ENCODE results near the gene TGFB1. TPM values are rescaled to one million over a fixed set of nuclear protein-coding genes. Genes with fewer than 3 reads are reported as not detected.
A peak's percentile ranks its signal among the peaks of the same experiment; 100 is the strongest.

Gene TGFB1
- total and polyA plus RNA-seq, 2 of the 13 experiments (the other 11 are each of a cell fraction or from before 2014, with no cell fraction given) = 4.1 to 5.4 TPM

DNA sequence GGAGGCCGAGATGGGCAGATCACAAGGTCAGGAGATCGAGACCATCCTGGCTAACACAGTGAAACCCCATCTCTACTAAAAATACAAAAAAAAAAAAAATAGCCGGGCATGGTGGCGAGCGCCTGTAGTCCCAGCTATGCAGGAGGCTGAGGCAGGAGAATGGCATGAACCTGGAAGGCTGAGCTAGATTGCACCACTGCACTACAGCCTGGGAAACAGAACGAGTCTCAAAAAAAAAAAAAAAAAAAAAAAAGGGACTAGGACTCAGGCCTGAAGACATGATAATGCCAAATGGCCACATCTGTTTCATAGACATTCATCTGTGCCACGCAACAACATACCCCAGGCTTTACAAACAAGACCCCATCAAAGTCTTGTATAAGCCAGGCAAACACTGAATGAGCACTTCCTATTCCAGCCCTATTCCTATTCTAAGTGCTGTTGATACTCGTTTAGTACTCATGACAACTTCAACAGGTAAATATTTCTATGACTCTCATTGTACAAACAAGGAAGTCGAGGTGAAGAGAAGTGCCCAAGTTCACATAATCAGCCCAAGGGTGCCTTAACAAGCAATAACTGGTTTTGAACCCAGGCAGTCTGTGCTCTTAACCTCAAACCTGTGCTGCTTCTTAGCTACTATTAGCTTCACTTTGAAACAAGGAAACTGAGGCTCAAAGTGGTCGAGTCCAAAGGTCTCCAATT lies 8.6 kb upstream of the TGFB1 start:
- in situ Hi-C loops (cut with HindIII; ENCODE audit: extremely low pct_ligation_motif_present, low pct_unique_long_range_greater_than_20kb) (no loop called here), intact Hi-C loops (cut with micrococcal nuclease; ENCODE audit: unreplicated experiment) (no loop called here)
- no peak overlapping the region for H3K4me3 ChIP-seq (replicated peaks in 1 of 3; ENCODE audit: insufficient read depth in 1 of 3, low read depth in 2 of 3, low read length in 3 of 3)
- no peaks in the 10 kb centered on the region for H3K9me3 ChIP-seq (ENCODE audit: low read length)
- no peak overlapping the region for H3K27ac ChIP-seq (ENCODE audit: extremely low read length, insufficient read depth, low read length)
- ChIA-PET POLR2A (interaction anchor here (1.0 to 2.9 kb wide), 2 partner anchors 9 to 136 kb away, joined by 3 to 41 read pairs; partner anchors contain the start of gene TGFB1), CTCF (ENCODE audit: low intra/inter-chr PET ratio, low total read pairs) (no interaction called here)
- ATAC-seq = no peak
- no peak overlapping the region for H2AFZ ChIP-seq (ENCODE audit: low read length)
- no peaks in the 10 kb centered on the region for H4K20me1 ChIP-seq (ENCODE audit: insufficient read depth, low read length)
- TF ChIP-seq RFX1 (IDR thresholded peaks at IDR 0.05) (peak; percentile 43; the same call in 1 of the 2 replicates), ZNF354B (CRISPR knock-in tag; IDR thresholded peaks at IDR 0.05) (no peak)
- H3K9ac ChIP-seq (ENCODE audit: insufficient read depth, low read depth, low read length) = no peak overlapping the region
- H3K36me3 ChIP-seq (replicated peaks in 1 of 2; ENCODE audit: control insufficient read depth in 1 of 2, insufficient read depth in 2 of 2, low read length in 2 of 2) = no peaks in the 10 kb centered on the region
- no peak for DNase-seq (ENCODE audit: low spot score)
- H3K79me2 ChIP-seq (ENCODE audit: insufficient read depth, low read length) = peaks cover 18% of the 10 kb centered on the region
- BruUV-seq (replicated peaks) = no TSS peak
- 74% methylated on average over 10 of the region's 10 CpGs for WGBS (ENCODE audit: low lambda C conversion rate)
- no peak for FAIRE-seq
- H3K4me2 ChIP-seq (ENCODE audit: low read depth, low read length) = no peak overlapping the region
- H3K27me3 ChIP-seq (ENCODE audit: control insufficient read depth in 1 of 2, insufficient read depth in 2 of 2, low read length in 2 of 2) = no peaks in the 10 kb centered on the region; a peak in 3 of 5 replicates
- peaks cover 41% of the 10 kb centered on the region for H3K4me1 ChIP-seq (ENCODE audit: insufficient read depth, low read length)

GRCh38 chr19:41359741-41360140 lies 6.0 kb upstream of the TGFB1 start:
- Histone ChIP-seq H4K20me1 (ENCODE audit: insufficient read depth, low read length) (no peaks in the 10 kb centered on the region), H3K36me3 (replicated peaks in 1 of 2; ENCODE audit: control insufficient read depth in 1 of 2, insufficient read depth in 2 of 2, low read length in 2 of 2) (no peaks in the 10 kb centered on the region), H3K4me3 (replicated peaks in 1 of 3; ENCODE audit: insufficient read depth in 1 of 3, low read depth in 2 of 3, low read length in 3 of 3) (no peak overlapping the region), H3K27ac (ENCODE audit: extremely low read length, insufficient read depth, low read length) (no peak overlapping the region), H3K9ac (ENCODE audit: insufficient read depth, low read depth, low read length) (no peak overlapping the region), H3K4me2 (ENCODE audit: low read depth, low read length) (no peak overlapping the region), H2AFZ (ENCODE audit: low read length) (no peak overlapping the region), H3K27me3 (ENCODE audit: control insufficient read depth in 1 of 2, insufficient read depth in 2 of 2, low read length in 2 of 2) (no peaks in the 10 kb centered on the region; a peak in 3 of 5 replicates), H3K9me3 (ENCODE audit: low read length) (no peaks in the 10 kb centered on the region), H3K79me2 (ENCODE audit: insufficient read depth, low read length) (peaks cover 5% of the 10 kb centered on the region), H3K4me1 (ENCODE audit: insufficient read depth, low read length) (peaks cover 19% of the 10 kb centered on the region)
- ATAC-seq (no peak), DNase-seq (ENCODE audit: low spot score) (no peak), FAIRE-seq (no peak)
- ChIA-PET CTCF (ENCODE audit: low intra/inter-chr PET ratio, low total read pairs) (no interaction called here), POLR2A (no interaction called here)
- 97% methylated on average over 1 of the region's 1 CpG for WGBS (ENCODE audit: low lambda C conversion rate)
- BruUV-seq (replicated peaks) = no TSS peak
- intact Hi-C loops (cut with micrococcal nuclease; ENCODE audit: unreplicated experiment) (no loop called here), in situ Hi-C loops (cut with HindIII; ENCODE audit: extremely low pct_ligation_motif_present, low pct_unique_long_range_greater_than_20kb) (no loop called here)
- no peak for TF ChIP-seq GZF1 (CRISPR knock-in tag; IDR thresholded peaks at IDR 0.05)
- TF ChIP-seq MXD3 (CRISPR knock-in tag; IDR thresholded peaks at IDR 0.05) = no peak
- no peak for TF ChIP-seq ZNF282 (IDR thresholded peaks at IDR 0.05; ENCODE audit: partially characterized antibody)
- TF ChIP-seq BCLAF1 (IDR thresholded peaks at IDR 0.05) = no peak
- TF ChIP-seq ZNF616 (CRISPR knock-in tag; IDR thresholded peaks at IDR 0.05; ENCODE audit: low read depth) = no peak
- TF ChIP-seq CHCHD3 (CRISPR knock-in tag; IDR thresholded peaks at IDR 0.05) = no peak
- TF ChIP-seq HDAC1 (CRISPR knock-in tag; IDR thresholded peaks at IDR 0.05) = no peak

All from HepG2 (cell line).